AG20443 (cell line): ENCODE results near the gene UBAC1.
"Not testable (repeated sequence)": the region's sequence is repeated elsewhere in the genome, so short reads cannot be mapped to it uniquely, and the experiment has no call there.

Source experiments
- DNase-seq: peaks from one replicate; pipeline ENCODE4 v3.0.0; 2012; ENCODE audit warnings: low spot score, mixed read lengths

UBAC1 gene

GRCh38 chr9:135921749-135922310 lies 39.3 kb downstream of the UBAC1 start:
- no peak for DNase-seq

- DNase-seq = no peak
Observed at GRCh38 chr9:135920973-135921585, 40.1 kb downstream of the UBAC1 start.

GRCh38 chr9:135920256-135920930 lies 40.8 kb downstream of the UBAC1 start:
- no peak for DNase-seq

- DNase-seq = no peak
Observed at GRCh38 chr9:135919318-135919890, 41.8 kb downstream of the UBAC1 start.

- not testable (repeated sequence) for DNase-seq
Observed at GRCh38 chr9:135916227-135916626, 44.9 kb downstream of the UBAC1 start.

GRCh38 chr9:135914921-135915320 lies 46.3 kb downstream of the UBAC1 start:
- no peak for DNase-seq

GRCh38 chr9:135911233-135911632 lies 49.9 kb downstream of the UBAC1 start:
- not testable (repeated sequence) for DNase-seq

GRCh38 chr9:135910757-135911156 lies 50.4 kb downstream of the UBAC1 start:
- DNase-seq = no peak

GRCh38 chr9:135910216-135910615 lies 51.0 kb downstream of the UBAC1 start:
- DNase-seq = no peak

GRCh38 chr9:135909371-135909770 lies 51.8 kb downstream of the UBAC1 start:
- DNase-seq = no peak

- no peak for DNase-seq
Observed at GRCh38 chr9:135908754-135909204, 52.4 kb downstream of the UBAC1 start.

- no peak for DNase-seq
Observed at GRCh38 chr9:135908093-135908753, 53.0 kb downstream of the UBAC1 start.

GRCh38 chr9:135907431-135908092 lies 53.6 kb downstream of the UBAC1 start, which contains the start of gene CAMSAP1:
TSS of gene CAMSAP1 (minus strand) at chr9:135907546. CDS start at chr9:135907159, 387 bp downstream.
- peak; percentile 100 for DNase-seq

GRCh38 chr9:135907006-135907430 lies 54.2 kb downstream of the UBAC1 start:
- peak; percentile 54 for DNase-seq

- no peak for DNase-seq
Observed at GRCh38 chr9:135906291-135907005, 54.7 kb downstream of the UBAC1 start.

- DNase-seq = peak; percentile 42
Observed at GRCh38 chr9:135905380-135906258, 55.6 kb downstream of the UBAC1 start.

GRCh38 chr9:135903786-135904520 lies 57.2 kb downstream of the UBAC1 start:
- no peak for DNase-seq

- no peak for DNase-seq
Observed at GRCh38 chr9:135903358-135903656, 57.9 kb downstream of the UBAC1 start.

GRCh38 chr9:135902655-135903357 lies 58.4 kb downstream of the UBAC1 start:
- no peak for DNase-seq
